ENCODE results near the gene ADAMTS20.

Gene ADAMTS20

GRCh38 chr12:43312991-43313505 lies 239.0 kb downstream of the ADAMTS20 start:
- no peak for DNase-seq (ENCODE audit: low spot score)
- in situ Hi-C loops (cut with MboI; ENCODE audit: low pct_unique_long_range_greater_than_20kb, low sequenced_read_pairs, unreplicated experiment): no loop called here
- no peak for TF ChIP-seq CTCF (IDR thresholded peaks at IDR 0.05; ENCODE audit: extremely low read depth, insufficient read depth, missing control alignments)

GRCh38 chr12:43310596-43310995 lies 241.4 kb downstream of the ADAMTS20 start:
- in situ Hi-C loops (cut with MboI; ENCODE audit: low pct_unique_long_range_greater_than_20kb, low sequenced_read_pairs, unreplicated experiment): no loop called here
- TF ChIP-seq CTCF (IDR thresholded peaks at IDR 0.05; ENCODE audit: extremely low read depth, insufficient read depth, missing control alignments): no peak
- no peak for DNase-seq (ENCODE audit: low spot score)

GRCh38 chr12:43309959-43310358 lies 242.0 kb downstream of the ADAMTS20 start:
- in situ Hi-C loops (cut with MboI; ENCODE audit: low pct_unique_long_range_greater_than_20kb, low sequenced_read_pairs, unreplicated experiment): no loop called here
- no peak for TF ChIP-seq CTCF (IDR thresholded peaks at IDR 0.05; ENCODE audit: extremely low read depth, insufficient read depth, missing control alignments)
- DNase-seq (ENCODE audit: low spot score): no peak

DNA sequence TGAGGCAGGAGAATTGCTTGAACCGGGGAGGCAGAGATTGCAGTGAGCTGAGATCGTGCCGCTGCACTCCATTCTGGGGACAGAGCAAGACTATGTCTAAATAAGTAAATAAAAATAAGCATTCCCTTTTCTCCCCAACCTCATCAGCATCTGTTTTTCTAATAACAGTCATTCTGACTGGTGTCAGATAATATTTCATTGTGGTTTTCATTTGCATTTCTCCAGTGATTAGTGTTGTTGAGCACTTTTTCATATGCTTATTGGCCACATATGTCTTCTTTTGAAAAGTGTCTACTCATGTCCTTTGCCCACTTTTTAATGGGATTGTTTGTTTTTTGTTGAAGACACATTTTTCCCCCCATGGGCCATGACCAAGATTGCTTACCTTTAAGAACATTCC lies 243.2 kb downstream of the ADAMTS20 start:
- in situ Hi-C loops (cut with MboI; ENCODE audit: low pct_unique_long_range_greater_than_20kb, low sequenced_read_pairs, unreplicated experiment): no loop called here
- no peak for DNase-seq (ENCODE audit: low spot score)
- no peak for TF ChIP-seq CTCF (IDR thresholded peaks at IDR 0.05; ENCODE audit: extremely low read depth, insufficient read depth, missing control alignments)

- DNase-seq (ENCODE audit: low spot score): no peak
- TF ChIP-seq CTCF (IDR thresholded peaks at IDR 0.05; ENCODE audit: extremely low read depth, insufficient read depth, missing control alignments): no peak
Measured at GRCh38 chr12:43307126-43307525, 244.9 kb downstream of the ADAMTS20 start.

GRCh38 chr12:43306066-43306465 lies 245.9 kb downstream of the ADAMTS20 start:
- no peak for DNase-seq (ENCODE audit: low spot score)
- TF ChIP-seq CTCF (IDR thresholded peaks at IDR 0.05; ENCODE audit: extremely low read depth, insufficient read depth, missing control alignments): no peak
- in situ Hi-C loops (cut with MboI; ENCODE audit: low pct_unique_long_range_greater_than_20kb, low sequenced_read_pairs, unreplicated experiment): no loop called here

More at GRCh38 chr12:43307126-43307525, 244.9 kb downstream of the ADAMTS20 start:
- in situ Hi-C loops (cut with MboI; ENCODE audit: low pct_unique_long_range_greater_than_20kb, low sequenced_read_pairs, unreplicated experiment): no loop called here

DNA sequence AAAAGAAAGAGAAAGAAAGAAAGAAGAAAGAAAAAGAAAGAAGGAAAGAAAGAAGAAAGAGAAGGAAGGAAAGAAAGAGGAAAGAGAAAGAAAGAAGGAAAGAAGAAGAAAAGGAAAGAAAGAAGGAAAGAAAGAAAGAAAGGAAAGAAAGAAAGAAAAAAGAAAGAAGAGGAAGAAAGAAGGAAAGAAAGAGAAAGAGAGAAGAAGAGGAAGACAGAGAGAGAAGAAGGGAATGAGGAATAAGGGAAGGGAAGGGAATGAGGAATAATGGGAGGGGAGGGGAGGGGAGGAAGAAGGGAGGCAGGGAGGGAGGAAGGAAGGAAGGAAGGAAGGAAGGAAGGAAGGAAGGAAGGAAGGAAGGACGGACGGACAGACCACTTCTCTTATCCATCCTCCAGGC lies 246.9 kb downstream of the ADAMTS20 start:
- no peak for DNase-seq (ENCODE audit: low spot score)
- in situ Hi-C loops (cut with MboI; ENCODE audit: low pct_unique_long_range_greater_than_20kb, low sequenced_read_pairs, unreplicated experiment): no loop called here
- no peak for TF ChIP-seq CTCF (IDR thresholded peaks at IDR 0.05; ENCODE audit: extremely low read depth, insufficient read depth, missing control alignments)

All from GM13977 (cell line).